Gastrocnemius medialis (tissue), 4 donors: Measurements from ENCODE around the gene PLPPR4. TPM values are rescaled to one million over a fixed set of nuclear protein-coding genes. Genes with fewer than 3 reads are reported as not detected.

Experiments used
- ATAC-seq, 2 donors: fragments of 150-250 bp; one replicate each; pipeline ENCODE4 v1.9.1; 2016
- DNase-seq, 2 donors: peaks; one replicate each; pipeline ENCODE4 v3.0.0-alpha.2; 2019
- H3K27ac ChIP-seq, 4 donors: fragments of 200-600 bp; sonication (generic); 1 replicate in 1 of 4; 2 replicates in 3 of 4; pipeline ENCODE4 v1.5.1; 2016 to 2018; ENCODE audit warnings: mild to moderate bottlenecking in 2 of 4, moderate library complexity in 1 of 4
- H3K27me3 ChIP-seq, 3 donors: fragments of 200-600 bp; sonication (generic) in 2 of 3; 1 replicate in 1 of 3; 2 replicates in 2 of 3; pipeline versions ENCODE4 v1.5.1 to v1.6.0; 2016 to 2019; ENCODE audit warnings: mild to moderate bottlenecking in 1 of 3, moderate library complexity in 1 of 3
- H3K36me3 ChIP-seq, 2 donors: fragments of 200-600 bp; sonication (generic) in 1 of 2; one replicate each; pipeline ENCODE4 v1.5.1; 2017 to 2018
- H3K4me1 ChIP-seq, 2 donors: fragments of 200-600 bp; sonication (generic) in 1 of 2; one replicate each; pipeline ENCODE4 v1.5.1; 2016 to 2017; ENCODE audit warnings: mild to moderate bottlenecking in 2 of 2
- H3K4me3 ChIP-seq, 4 donors: fragments of 200-600 bp; sonication (generic) in 3 of 4; 1 replicate in 1 of 4; 2 replicates in 3 of 4; pipeline ENCODE4 v1.5.1; 2016 to 2019; ENCODE audit warnings: mild to moderate bottlenecking in 2 of 4
- H3K9me3 ChIP-seq, 3 donors: fragments of 200-600 bp; sonication (generic) in 2 of 3; 1 replicate in 1 of 3; 2 replicates in 2 of 3; pipeline ENCODE4 v1.5.1; 2016 to 2019
- POLR2A ChIP-seq, 2 donors: fragments of 450-650 bp; IDR thresholded peaks; one replicate each; pipeline ENCODE4 v1.6.1; 2017; ENCODE audit warnings: antibody characterized with exemption in 2 of 2, mild to moderate bottlenecking in 2 of 2, moderate library complexity in 2 of 2
- in situ Hi-C, 4 donors: fragments of 200-750 bp; cut with MboI; loops; one replicate each; pipeline versions ENCODE4 v1.15.0 to v1.8.0; 2017; ENCODE audit warnings: low sequenced_read_pairs in 4 of 4
- intact Hi-C: fragments of 100-400 bp; cut with DNase I; formaldehyde crosslinking; loops from one replicate; pipeline ENCODE4 v1.15.1; 2023; ENCODE audit warnings: low total_unique reads
- total RNA-seq, 4 donors: library from RNA; depleted of rRNA; stranded (reverse); fragments of >200 nt; gene quantifications; one replicate each; pipeline versions ENCODE4 v1.1.0 to v1.2.3, GENCODE V29; 2016
- TF ChIP-seq, protein P1 (sequence below), 5 experiments: fragments of 450-650 bp in 3 of 5; fragments of 200-600 bp in 2 of 5; sonication (generic) in 2 of 5; IDR thresholded peaks in 4 of 5; conservative IDR thresholded peaks in 1 of 5; 1 replicate in 4 of 5; 2 replicates in 1 of 5; pipeline ENCODE4 v1.5.1; 2016 to 2019; ENCODE audit warnings: antibody characterized with exemption in 5 of 5, mild to moderate bottlenecking in 3 of 5, moderate library complexity in 3 of 5

PLPPR4 gene
- total RNA-seq, 4 donors from 2014 or later, result 0.20 to 0.68 (median 0.27) TPM; not detected in 1

DNA sequence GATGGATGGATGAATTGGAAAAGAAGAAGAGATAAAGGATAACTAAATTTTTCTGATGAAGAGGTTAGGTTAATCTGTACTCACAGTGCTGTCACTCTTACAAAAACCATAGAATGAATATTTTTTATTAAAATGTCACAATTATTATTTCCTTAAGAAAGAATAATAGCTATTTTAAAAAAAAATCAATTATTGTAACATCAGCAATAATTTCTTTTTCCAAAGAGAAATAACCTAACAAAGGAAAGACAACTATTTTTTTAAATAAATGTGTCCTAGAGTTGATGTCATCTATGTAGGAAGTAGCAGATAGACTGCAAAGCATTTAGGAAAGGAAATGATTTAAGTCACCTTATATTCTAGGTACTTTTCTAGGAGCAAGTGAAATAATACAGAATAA lies 33.6 kb upstream of the PLPPR4 start:
- DNase-seq, result no peak
- Histone ChIP-seq H3K36me3 (no peaks in the 10 kb centered on the region), H3K4me1 (no peaks in the 10 kb centered on the region), H3K27me3 (no peaks in the 10 kb centered on the region), H3K9me3 (no peaks in the 10 kb centered on the region), H3K27ac (no peak overlapping the region), H3K4me3 (no peak overlapping the region)
- in situ Hi-C loops, result no loop called here
- no peak for TF ChIP-seq POLR2A (IDR thresholded peaks at IDR 0.05)
- TF ChIP-seq, protein P1, sequence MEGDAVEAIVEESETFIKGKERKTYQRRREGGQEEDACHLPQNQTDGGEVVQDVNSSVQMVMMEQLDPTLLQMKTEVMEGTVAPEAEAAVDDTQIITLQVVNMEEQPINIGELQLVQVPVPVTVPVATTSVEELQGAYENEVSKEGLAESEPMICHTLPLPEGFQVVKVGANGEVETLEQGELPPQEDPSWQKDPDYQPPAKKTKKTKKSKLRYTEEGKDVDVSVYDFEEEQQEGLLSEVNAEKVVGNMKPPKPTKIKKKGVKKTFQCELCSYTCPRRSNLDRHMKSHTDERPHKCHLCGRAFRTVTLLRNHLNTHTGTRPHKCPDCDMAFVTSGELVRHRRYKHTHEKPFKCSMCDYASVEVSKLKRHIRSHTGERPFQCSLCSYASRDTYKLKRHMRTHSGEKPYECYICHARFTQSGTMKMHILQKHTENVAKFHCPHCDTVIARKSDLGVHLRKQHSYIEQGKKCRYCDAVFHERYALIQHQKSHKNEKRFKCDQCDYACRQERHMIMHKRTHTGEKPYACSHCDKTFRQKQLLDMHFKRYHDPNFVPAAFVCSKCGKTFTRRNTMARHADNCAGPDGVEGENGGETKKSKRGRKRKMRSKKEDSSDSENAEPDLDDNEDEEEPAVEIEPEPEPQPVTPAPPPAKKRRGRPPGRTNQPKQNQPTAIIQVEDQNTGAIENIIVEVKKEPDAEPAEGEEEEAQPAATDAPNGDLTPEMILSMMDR (IDR thresholded peaks at IDR 0.05 in 4 of 5, conservative IDR thresholded peaks at IDR 0.05 in 1 of 5), result no peak
- intact Hi-C loops, result no loop called here
- ATAC-seq, result no peak

DNA sequence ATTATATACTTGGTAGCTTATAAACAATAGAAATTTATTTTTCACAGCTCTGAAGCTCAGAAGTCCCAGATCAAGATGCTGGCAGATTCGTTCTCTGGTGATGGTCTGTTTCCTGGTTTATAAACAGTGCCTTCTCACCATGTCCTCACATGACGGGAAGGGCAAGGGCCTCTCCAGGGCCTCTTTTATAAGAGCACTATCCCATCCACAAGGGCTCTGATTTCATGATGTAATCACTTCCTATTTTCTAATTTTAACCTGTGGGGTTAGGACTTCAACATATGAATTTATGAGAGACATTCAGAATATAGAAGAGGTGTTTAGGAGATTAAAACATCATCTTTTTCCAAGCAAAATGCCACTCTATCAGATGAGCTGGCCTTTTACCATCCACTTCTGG lies 32.1 kb upstream of the PLPPR4 start:
- Histone ChIP-seq H3K4me3 (no peak overlapping the region), H3K9me3 (no peaks in the 10 kb centered on the region), H3K36me3 (no peaks in the 10 kb centered on the region), H3K27ac (no peak overlapping the region), H3K4me1 (no peaks in the 10 kb centered on the region), H3K27me3 (no peaks in the 10 kb centered on the region)
- no peak for DNase-seq
- no peak for TF ChIP-seq POLR2A (IDR thresholded peaks at IDR 0.05)
- TF ChIP-seq, protein P1 (IDR thresholded peaks at IDR 0.05 in 4 of 5, conservative IDR thresholded peaks at IDR 0.05 in 1 of 5), result no peak
- in situ Hi-C loops (no loop called here), intact Hi-C loops (no loop called here)
- ATAC-seq, result no peak

DNA sequence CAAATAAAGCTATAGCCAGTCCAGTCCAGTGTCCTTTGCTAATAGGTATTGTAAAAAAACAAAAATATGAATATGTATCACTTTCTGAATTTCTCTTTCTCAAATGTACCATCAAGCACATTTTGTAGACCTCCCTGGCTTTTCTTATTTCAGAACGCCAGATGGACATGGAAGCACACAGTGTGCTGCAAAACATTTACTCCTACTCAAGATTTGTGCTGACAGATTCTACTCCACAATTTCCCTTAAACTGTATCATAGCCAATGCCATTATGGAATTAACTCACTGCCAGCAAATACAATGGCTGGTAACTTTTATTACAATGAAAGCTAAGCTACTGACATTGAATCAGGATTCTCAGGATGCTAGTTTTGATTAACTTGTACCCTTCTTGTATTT lies 30.8 kb upstream of the PLPPR4 start:
- Histone ChIP-seq H3K9me3 (no peaks in the 10 kb centered on the region), H3K4me3 (no peak overlapping the region), H3K27ac (no peak overlapping the region), H3K4me1 (no peaks in the 10 kb centered on the region), H3K27me3 (no peaks in the 10 kb centered on the region), H3K36me3 (no peaks in the 10 kb centered on the region)
- intact Hi-C loops (no loop called here), in situ Hi-C loops (no loop called here)
- DNase-seq (no peak), ATAC-seq (no peak)
- TF ChIP-seq, protein P1 (IDR thresholded peaks at IDR 0.05 in 4 of 5, conservative IDR thresholded peaks at IDR 0.05 in 1 of 5), result no peak

DNA sequence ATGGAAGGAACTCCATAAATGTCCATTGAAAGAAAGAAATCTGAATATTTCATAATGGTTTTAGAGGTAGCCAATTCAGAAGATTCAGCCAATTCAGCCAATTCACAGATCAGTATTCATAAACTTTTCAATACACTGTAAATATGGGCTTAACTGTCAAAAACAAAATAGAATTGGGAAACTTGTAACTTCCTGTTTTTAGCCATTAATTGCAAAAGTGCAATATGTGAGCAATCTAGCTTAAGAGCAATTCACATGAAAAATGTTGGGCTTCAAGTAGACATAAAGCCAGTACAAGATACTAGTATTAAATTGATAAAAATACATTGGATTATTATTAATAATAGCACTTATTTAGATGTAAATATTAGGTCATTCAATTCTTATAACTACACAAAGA lies 27.5 kb upstream of the PLPPR4 start:
- H3K9me3 ChIP-seq, result no peaks in the 10 kb centered on the region
- TF ChIP-seq POLR2A (IDR thresholded peaks at IDR 0.05), result no peak
- TF ChIP-seq, protein P1 (IDR thresholded peaks at IDR 0.05 in 4 of 5, conservative IDR thresholded peaks at IDR 0.05 in 1 of 5), result no peak
- DNase-seq (no peak), ATAC-seq (no peak)
- no peak overlapping the region for H3K27ac ChIP-seq
- no peaks in the 10 kb centered on the region for H3K4me1 ChIP-seq
- intact Hi-C loops, result no loop called here
- in situ Hi-C loops, result no loop called here
- H3K36me3 ChIP-seq, result no peaks in the 10 kb centered on the region
- no peak overlapping the region for H3K4me3 ChIP-seq
- H3K27me3 ChIP-seq, result no peaks in the 10 kb centered on the region

DNA sequence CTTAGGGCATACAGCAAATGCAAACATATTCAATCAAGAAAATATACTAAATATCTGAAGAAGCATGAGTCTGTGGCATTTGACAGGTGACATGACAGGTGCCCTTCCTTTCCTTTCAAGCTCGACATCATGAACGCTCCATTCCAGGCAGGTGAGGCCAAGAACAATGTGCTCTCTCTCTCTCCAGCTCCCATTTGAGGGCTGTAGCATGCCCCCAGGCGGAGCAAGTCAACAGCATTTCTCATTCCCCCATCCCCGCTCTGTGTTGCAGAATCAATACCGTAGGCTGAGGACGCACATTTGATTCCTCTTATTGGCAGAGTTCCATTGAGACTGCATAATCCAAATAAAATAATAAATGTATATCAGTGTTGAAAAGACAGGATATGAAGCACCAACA lies 24.6 kb upstream of the PLPPR4 start:
- in situ Hi-C loops, result no loop called here
- intact Hi-C loops, result no loop called here
- Histone ChIP-seq H3K4me1 (no peaks in the 10 kb centered on the region), H3K9me3 (no peaks in the 10 kb centered on the region), H3K27ac (no peak overlapping the region), H3K36me3 (no peaks in the 10 kb centered on the region), H3K27me3 (no peaks in the 10 kb centered on the region), H3K4me3 (no peak overlapping the region)
- no peak for DNase-seq
- no peak for ATAC-seq
- TF ChIP-seq, protein P1 (IDR thresholded peaks at IDR 0.05 in 4 of 5, conservative IDR thresholded peaks at IDR 0.05 in 1 of 5), result no peak
- TF ChIP-seq POLR2A (IDR thresholded peaks at IDR 0.05), result no peak
